B cell (primary cell): Measurements from ENCODE around the gene SLC27A1. TPM values are rescaled to one million over a fixed set of nuclear protein-coding genes. Genes with fewer than 3 reads are reported as not detected.

Experiments used
- ATAC-seq: fragments of 200-7000 bp; cut with Tn5 transposase; one replicate; pipeline ENCODE4 v1.10.0; 2021; ENCODE audit warnings: low read depth, mild to moderate bottlenecking, moderate number of reproducible peaks, moderate library complexity
- CTCF ChIA-PET: fragments of 350-600 bp; sonication (Branson Sonifier 250); formaldehyde crosslinking; loops from one replicate; lab custom pipeline; 2021; ENCODE audit warnings: antibody characterized with exemption, inconsistent platforms; lab: Charles Lee
- POLR2A ChIA-PET: fragments of 350-600 bp; sonication (Branson Sonifier 250); formaldehyde crosslinking; loops from one replicate; lab custom pipeline; 2021; ENCODE audit warnings: antibody characterized with exemption; lab: Charles Lee
- DNase-seq: peaks from one replicate; pipeline ENCODE4 v3.0.0; 2013
- H2AFZ ChIP-seq: 2 replicates; pipeline ENCODE4 v1.6.1; 2012; ENCODE audit warnings: mild to moderate bottlenecking, low read depth, low read length; ENCODE audit not compliant: insufficient read depth, poor library complexity, severe bottlenecking
- H3K27ac ChIP-seq, 2 donors: 1 replicate in 1 of 2; 2 replicates in 1 of 2; pipeline ENCODE4 v1.5.1; 2012 to 2013; ENCODE audit warnings: low read length in 2 of 2, mild to moderate bottlenecking in 2 of 2, moderate library complexity in 1 of 2
- H3K27me3 ChIP-seq, 4 experiments: fragments of 200-600 bp in 1 of 4; sonication (generic) in 1 of 4; replicated peaks in 1 of 4; 1 replicate in 2 of 4; 2 replicates in 2 of 4; pipeline versions ENCODE4 v1.6.1 to v1.7.0; 2013 to 2016; ENCODE audit warnings: low read length in 3 of 4, mild to moderate bottlenecking in 2 of 4, mixed read lengths in 1 of 4, moderate library complexity in 1 of 4; ENCODE audit not compliant: insufficient read depth in 4 of 4, control insufficient read depth in 3 of 4; ENCODE audit errors: control extremely low read depth in 1 of 4
- H3K36me3 ChIP-seq, 2 experiments: replicated peaks in 1 of 2; 1 replicate in 1 of 2; 2 replicates in 1 of 2; pipeline versions ENCODE4 v1.6.1 to v1.7.1; 2013; ENCODE audit warnings: low read length in 1 of 2; ENCODE audit not compliant: insufficient read depth in 2 of 2, control insufficient read depth in 1 of 2; ENCODE audit errors: control extremely low read depth in 1 of 2, extremely low read depth in 1 of 2
- H3K4me1 ChIP-seq, 2 donors: fragments of 200-600 bp in 1 of 2; sonication (generic) in 1 of 2; 1 replicate in 1 of 2; 2 replicates in 1 of 2; pipeline versions ENCODE4 v1.5.1 to v1.6.1; 2013 to 2017; ENCODE audit warnings: low read length in 2 of 2; ENCODE audit not compliant: control insufficient read depth in 2 of 2, insufficient read depth in 2 of 2
- H3K4me2 ChIP-seq: replicated peaks from 2 replicates; pipeline ENCODE3; 2012; ENCODE audit warnings: mild to moderate bottlenecking, low read depth, low read length; ENCODE audit not compliant: poor library complexity, severe bottlenecking
- H3K4me3 ChIP-seq, 5 experiments: fragments of 200-600 bp in 1 of 5; sonication (generic) in 1 of 5; 1 replicate in 3 of 5; 2 replicates in 2 of 5; pipeline versions ENCODE4 v1.5.1 to v1.7.0; 2011 to 2016; ENCODE audit warnings: low read length in 4 of 5, mild to moderate bottlenecking in 4 of 5, low read depth in 2 of 5, control low read depth in 1 of 5, moderate library complexity in 1 of 5; ENCODE audit not compliant: insufficient read depth in 1 of 5; ENCODE audit errors: control extremely low read depth in 1 of 5, extremely low read depth in 1 of 5
- H3K79me2 ChIP-seq: fragments of 200-600 bp; sonication (generic); one replicate; pipeline ENCODE4 v1.6.0; 2016; ENCODE audit warnings: low read length; ENCODE audit not compliant: control insufficient read depth, insufficient read depth
- H3K9ac ChIP-seq: fragments of 200-600 bp; sonication (generic); 2 replicates; pipeline ENCODE4 v1.6.1; 2017; ENCODE audit warnings: mild to moderate bottlenecking, low read length, moderate library complexity
- H3K9me3 ChIP-seq, 3 donors: one replicate each; pipeline versions ENCODE4 v1.6.1 to v1.7.1; 2013; ENCODE audit warnings: low read length in 2 of 3; ENCODE audit not compliant: control insufficient read depth in 2 of 3, insufficient read depth in 1 of 3; ENCODE audit errors: control extremely low read depth in 1 of 3
- H4K20me1 ChIP-seq: 2 replicates; pipeline ENCODE4 v1.6.0; 2012; ENCODE audit warnings: mild to moderate bottlenecking, low read length; ENCODE audit not compliant: insufficient read depth, control insufficient read depth, poor library complexity, severe bottlenecking
- H3K27ac Mint-ChIP-seq: one replicate; pipeline ENCODE4 v1.8.0; 2021; ENCODE audit warnings: mixed read lengths
- H3K27me3 Mint-ChIP-seq: one replicate; pipeline ENCODE4 v1.8.0; 2021; ENCODE audit warnings: mixed read lengths
- H3K4me1 Mint-ChIP-seq: one replicate; pipeline ENCODE4 v1.8.0; 2021; ENCODE audit warnings: mixed read lengths
- H3K4me3 Mint-ChIP-seq: one replicate; pipeline ENCODE4 v1.8.0; 2021; ENCODE audit warnings: mixed read lengths
- H3K9me3 Mint-ChIP-seq: one replicate; pipeline ENCODE4 v1.8.0; 2022; ENCODE audit warnings: mixed read lengths; ENCODE audit not compliant: insufficient read depth
- CTCF ChIP-seq: fragments of 200-600 bp; IDR thresholded peaks from one replicate; pipeline ENCODE4 v1.8.0; 2022; ENCODE audit warnings: antibody characterized with exemption, mild to moderate bottlenecking
- EZH2 ChIP-seq: IDR thresholded peaks from 2 replicates; pipeline ENCODE4 v1.6.1; 2012; ENCODE audit warnings: borderline replicate concordance, low read depth, mild to moderate bottlenecking, moderate library complexity, low read length; ENCODE audit not compliant: insufficient read depth, poor library complexity, severe bottlenecking
- WGBS: methylation state at CpG from one replicate; pipeline ENCODE4 v1.1.5; 2013; ENCODE audit warnings: missing lambda C conversion rate; ENCODE audit not compliant: insufficient coverage; 5-methylcytosine and 5-hydroxymethylcytosine counted together
- intact Hi-C: fragments of 100-400 bp; cut with micrococcal nuclease; formaldehyde crosslinking; loops from one replicate; pipeline ENCODE4 v1.10.0; 2022
- polyA plus RNA-seq: library from polyadenylated mRNA; depleted of rRNA; stranded (reverse); fragments of >200 nt; gene quantifications from 2 replicates; pipeline ENCODE4 v1.2.3, GENCODE V29; 2012
- total RNA-seq, 2 donors: library from RNA; stranded (reverse); fragments of 120-200 nt in 1 of 2; gene quantifications; 1 replicate in 1 of 2; 2 replicates in 1 of 2; pipeline versions ENCODE4 v1.2.3 to v1.2.4, GENCODE V29; 2013 to 2022

The SLC27A1 gene
- total and polyA plus RNA-seq, 2 donors (not counting 1 experiment from before 2014, with no cell fraction given) = 5.1 to 9.5 TPM

GRCh38 chr19:17450264-17451075, 19.9 kb upstream of the SLC27A1 start:
- peaks cover 0 to 65% (median 22%) of the 10 kb centered on the region in 4 experiments for H3K27me3 ChIP-seq
- H2AFZ ChIP-seq = no peak overlapping the region
- TF ChIP-seq CTCF (no peak), EZH2 (no peak)
- no peak overlapping the region for H3K4me3 ChIP-seq
- H3K4me2 ChIP-seq = no peak overlapping the region
- H4K20me1 ChIP-seq = no peaks in the 10 kb centered on the region
- peaks cover 2 to 11% (median 3%) of the 10 kb centered on the region in 3 donors for H3K9me3 ChIP-seq
- no peaks in the 10 kb centered on the region for H3K36me3 ChIP-seq
- peaks cover 39% of the 10 kb centered on the region for H3K27me3 Mint-ChIP-seq
- ATAC-seq (no peak), DNase-seq (no peak)
- peaks cover 16% of the 10 kb centered on the region for H3K4me1 Mint-ChIP-seq
- peaks cover 14 to 17% of the 10 kb centered on the region in 2 donors for H3K4me1 ChIP-seq
- 84% methylated on average over 4 of the region's 8 CpGs for WGBS
- H3K27ac ChIP-seq = no peak overlapping the region
- H3K4me3 Mint-ChIP-seq = peak overlapping the region; percentile 7
- ChIA-PET POLR2A (interaction anchor here (0.6 to 0.7 kb wide), 3 partner anchors 62 to 448 kb away, joined by 3 to 12 read pairs (median 8); no protein-coding TSS in a partner anchor), CTCF (interaction anchor here (0.7 to 0.9 kb wide), 2 partner anchors 130 to 171 kb away, joined by 3 to 4 read pairs; no protein-coding TSS in a partner anchor)
- no peak overlapping the region for H3K9ac ChIP-seq
- H3K79me2 ChIP-seq = no peaks in the 10 kb centered on the region
- intact Hi-C loops = no loop called here
- no peaks in the 10 kb centered on the region for H3K9me3 Mint-ChIP-seq
- H3K27ac Mint-ChIP-seq = no peak overlapping the region

GRCh38 chr19:17451820-17452219, 18.5 kb upstream of the SLC27A1 start:
- POLR2A ChIA-PET = no interaction called here
- no peak overlapping the region for H3K27ac Mint-ChIP-seq
- H3K79me2 ChIP-seq = no peaks in the 10 kb centered on the region
- WGBS = 100% methylated on average over 2 of the region's 4 CpGs
- no peak overlapping the region for H2AFZ ChIP-seq
- peaks cover 14 to 17% of the 10 kb centered on the region in 2 donors for H3K4me1 ChIP-seq
- no peak overlapping the region for H3K9ac ChIP-seq
- H3K4me1 Mint-ChIP-seq = peaks cover 16% of the 10 kb centered on the region
- no peaks in the 10 kb centered on the region for H3K9me3 Mint-ChIP-seq
- no peak overlapping the region for H3K27ac ChIP-seq
- CTCF ChIA-PET = no interaction called here
- DNase-seq (no peak), ATAC-seq (no peak)
- H3K36me3 ChIP-seq = no peaks in the 10 kb centered on the region
- H3K4me2 ChIP-seq = no peak overlapping the region
- H3K27me3 ChIP-seq = peaks cover 0 to 74% (median 26%) of the 10 kb centered on the region in 4 experiments
- intact Hi-C loops = no loop called here
- no peaks in the 10 kb centered on the region for H4K20me1 ChIP-seq
- peaks cover 2 to 11% (median 3%) of the 10 kb centered on the region in 3 donors for H3K9me3 ChIP-seq
- TF ChIP-seq CTCF (no peak), EZH2 (no peak)
- peaks cover 42% of the 10 kb centered on the region for H3K27me3 Mint-ChIP-seq
- H3K4me3 Mint-ChIP-seq = no peak overlapping the region
- no peak overlapping the region for H3K4me3 ChIP-seq
